Stimulated activated naive CD8-positive, alpha-beta T cell treated with anti-CD3 and anti-CD28 coated beads, Interleukin-15, Interleukin-2, amounts not matched to agents 100 ng/mL and 50 ng/mL, for 24 hours (primary cell): Measurements from ENCODE around the gene MYCBPAP.
A peak's percentile ranks its signal among the peaks of the same experiment; 100 is the strongest.

Experiments used
- H3K27ac Mint-ChIP-seq: one replicate; pipeline ENCODE4 v1.8.0; 2021; ENCODE audit warnings: mild to moderate bottlenecking, mixed read lengths
- H3K27me3 Mint-ChIP-seq: one replicate; pipeline ENCODE4 v1.8.0; 2021; ENCODE audit warnings: mixed read lengths
- H3K36me3 Mint-ChIP-seq: one replicate; pipeline ENCODE4 v1.8.0; 2021; ENCODE audit warnings: low read depth, mixed read lengths
- H3K4me1 Mint-ChIP-seq: one replicate; pipeline ENCODE4 v1.8.0; 2021; ENCODE audit warnings: low read depth, mixed read lengths
- H3K4me3 Mint-ChIP-seq: one replicate; pipeline ENCODE4 v1.8.0; 2021; ENCODE audit warnings: mild to moderate bottlenecking, mixed read lengths
- H3K9me3 Mint-ChIP-seq: one replicate; pipeline ENCODE4 v1.8.0; 2021; ENCODE audit warnings: mixed read lengths

MYCBPAP gene

GRCh38 chr17:50478391-50479381 lies 29.6 kb upstream of the MYCBPAP start, which contains the start of gene RSAD1:
Gene RSAD1, plus strand, starts transcription at chr17:50478860. Its CDS starts 25 bp downstream, at chr17:50478885.
- peak within 1 kb of the TSS; percentile 95 for H3K27ac Mint-ChIP-seq
- peak within 1 kb of the TSS; percentile 91 for H3K4me3 Mint-ChIP-seq
- H3K9me3 Mint-ChIP-seq, result no peaks in the 10 kb centered on the region
- H3K36me3 Mint-ChIP-seq, result peaks cover 4% of the 10 kb centered on the region
- peaks cover 4% of the 10 kb centered on the region for H3K27me3 Mint-ChIP-seq
- peaks cover 30% of the 10 kb centered on the region for H3K4me1 Mint-ChIP-seq

DNA sequence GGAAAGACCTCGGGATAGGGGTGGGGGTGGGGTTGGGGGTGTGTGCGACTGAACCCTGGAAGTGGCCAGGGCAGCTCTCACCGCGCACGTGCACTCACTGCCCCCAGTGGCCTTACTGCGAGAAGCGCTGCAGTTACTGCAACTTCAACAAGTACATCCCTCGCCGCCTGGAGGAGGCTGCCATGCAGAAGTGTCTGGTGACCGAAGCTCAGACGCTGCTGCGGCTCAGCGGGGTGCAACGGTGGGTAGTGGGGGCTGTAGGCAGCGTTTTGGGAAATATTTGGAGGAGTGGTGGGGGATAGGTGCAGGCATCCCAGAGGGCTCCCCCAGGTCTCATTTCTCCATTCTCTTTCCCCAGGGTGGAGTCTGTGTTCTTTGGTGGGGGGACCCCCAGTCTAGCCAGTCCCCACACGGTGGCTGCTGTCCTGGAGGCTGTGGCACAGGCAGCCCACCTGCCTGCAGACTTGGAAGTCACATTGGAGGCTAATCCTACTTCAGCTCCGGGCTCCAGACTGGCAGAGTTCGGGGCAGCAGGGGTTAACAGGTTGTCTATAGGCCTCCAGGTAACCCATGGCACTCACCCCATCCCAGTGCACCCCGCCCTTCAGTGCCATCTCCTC lies 28.6 kb upstream of the MYCBPAP start:
- Mint-ChIP-seq H3K4me1 (peaks cover 30% of the 10 kb centered on the region), H3K36me3 (peaks cover 4% of the 10 kb centered on the region), H3K9me3 (no peaks in the 10 kb centered on the region)

DNA sequence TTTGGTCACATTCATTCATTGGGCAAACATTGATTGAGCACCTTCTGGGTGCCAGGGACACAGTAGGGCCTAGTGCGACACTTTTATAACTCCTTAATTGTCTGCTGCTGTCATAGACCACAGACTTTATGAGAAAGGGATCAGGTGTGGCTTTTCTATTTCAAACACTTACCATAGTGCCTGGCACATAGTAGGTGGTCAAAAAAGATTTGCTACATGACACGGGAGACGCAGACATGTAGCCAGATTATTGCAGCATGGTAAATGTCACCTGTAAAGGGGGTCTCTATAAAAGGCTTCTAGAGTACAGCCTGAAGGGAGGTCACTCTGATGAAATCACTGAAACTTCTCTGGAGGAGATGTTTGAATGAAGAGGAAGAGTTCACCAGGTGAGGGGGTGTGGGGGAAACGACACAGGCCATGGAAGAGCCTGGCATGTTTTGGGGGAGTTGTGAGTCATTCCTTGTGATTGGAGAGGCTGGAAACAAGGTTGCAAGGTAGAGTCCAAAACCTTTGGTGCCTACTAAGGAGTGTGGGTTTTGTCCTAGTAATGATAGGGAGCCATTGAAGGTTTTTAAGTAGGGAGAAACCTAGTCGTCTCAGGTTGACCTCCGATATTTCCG lies 28.0 kb upstream of the MYCBPAP start:
- Mint-ChIP-seq H3K27me3 (peaks cover 4% of the 10 kb centered on the region), H3K4me1 (peaks cover 30% of the 10 kb centered on the region), H3K4me3 (peak overlapping the region; percentile 91), H3K9me3 (no peaks in the 10 kb centered on the region), H3K36me3 (peaks cover 9% of the 10 kb centered on the region), H3K27ac (peak overlapping the region; percentile 84)

More for the DNA sequence above, 28.6 kb upstream of the MYCBPAP start:
- H3K4me3 Mint-ChIP-seq, result peak overlapping the region; percentile 91
- peaks cover 4% of the 10 kb centered on the region for H3K27me3 Mint-ChIP-seq
- H3K27ac Mint-ChIP-seq, result peak overlapping the region; percentile 84

DNA sequence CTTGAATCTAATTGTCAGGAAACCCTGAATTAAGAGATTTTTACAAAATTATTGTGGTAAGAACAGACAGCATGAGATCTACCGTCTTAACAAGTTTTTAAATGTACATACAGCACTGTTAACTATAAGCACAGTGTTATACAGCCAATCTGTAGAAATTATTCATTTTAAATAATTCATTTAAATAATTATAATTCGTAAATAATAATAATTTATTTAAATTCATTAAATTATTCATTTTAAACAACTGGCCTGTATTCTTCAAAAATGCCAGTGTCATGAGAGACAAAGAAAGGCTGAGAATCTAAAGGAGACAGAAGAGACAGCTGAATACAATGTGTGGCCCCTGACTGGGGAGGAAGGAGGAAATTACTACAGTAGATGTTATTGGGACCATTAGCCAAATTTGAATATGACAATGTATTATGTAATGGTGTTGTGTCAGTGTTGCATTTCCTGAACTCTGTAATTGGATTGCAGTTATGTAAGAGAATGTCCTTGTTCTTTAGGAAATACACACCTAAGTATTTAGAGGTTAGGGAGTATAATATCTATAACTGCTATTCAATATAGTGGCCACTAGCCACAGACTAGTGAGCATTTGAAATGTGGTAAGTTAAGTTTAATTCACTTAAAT lies 27.3 kb upstream of the MYCBPAP start:
- H3K9me3 Mint-ChIP-seq, result no peaks in the 10 kb centered on the region
- H3K27ac Mint-ChIP-seq, result no peak overlapping the region
- peaks cover 4% of the 10 kb centered on the region for H3K27me3 Mint-ChIP-seq
- H3K4me3 Mint-ChIP-seq, result no peak overlapping the region
- peaks cover 15% of the 10 kb centered on the region for H3K36me3 Mint-ChIP-seq
- H3K4me1 Mint-ChIP-seq, result peaks cover 30% of the 10 kb centered on the region

GRCh38 chr17:50481648-50482047 lies 26.6 kb upstream of the MYCBPAP start:
- Mint-ChIP-seq H3K4me1 (peaks cover 30% of the 10 kb centered on the region), H3K9me3 (no peaks in the 10 kb centered on the region), H3K36me3 (peaks cover 17% of the 10 kb centered on the region), H3K27ac (no peak overlapping the region), H3K27me3 (no peaks in the 10 kb centered on the region), H3K4me3 (no peak overlapping the region)

DNA sequence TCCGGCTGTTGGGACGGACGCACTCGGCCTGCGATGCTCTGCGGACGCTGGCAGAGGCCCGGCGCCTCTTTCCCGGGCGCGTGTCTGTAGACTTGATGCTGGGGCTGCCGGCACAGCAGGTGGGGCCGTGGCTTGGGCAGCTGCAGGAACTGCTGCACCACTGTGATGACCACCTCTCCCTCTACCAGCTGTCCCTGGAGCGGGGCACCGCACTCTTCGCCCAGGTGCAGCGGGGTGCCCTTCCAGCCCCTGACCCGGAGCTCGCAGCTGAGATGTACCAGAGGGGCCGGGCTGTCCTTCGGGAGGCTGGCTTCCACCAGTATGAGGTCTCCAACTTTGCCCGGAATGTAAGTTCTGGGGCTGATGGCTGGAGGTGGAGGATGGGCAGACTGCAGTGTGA lies 26.1 kb upstream of the MYCBPAP start:
- peaks cover 30% of the 10 kb centered on the region for H3K4me1 Mint-ChIP-seq
- no peaks in the 10 kb centered on the region for H3K9me3 Mint-ChIP-seq
- H3K27ac Mint-ChIP-seq, result no peak overlapping the region
- H3K36me3 Mint-ChIP-seq, result peaks cover 17% of the 10 kb centered on the region
- no peaks in the 10 kb centered on the region for H3K27me3 Mint-ChIP-seq
- H3K4me3 Mint-ChIP-seq, result no peak overlapping the region

DNA sequence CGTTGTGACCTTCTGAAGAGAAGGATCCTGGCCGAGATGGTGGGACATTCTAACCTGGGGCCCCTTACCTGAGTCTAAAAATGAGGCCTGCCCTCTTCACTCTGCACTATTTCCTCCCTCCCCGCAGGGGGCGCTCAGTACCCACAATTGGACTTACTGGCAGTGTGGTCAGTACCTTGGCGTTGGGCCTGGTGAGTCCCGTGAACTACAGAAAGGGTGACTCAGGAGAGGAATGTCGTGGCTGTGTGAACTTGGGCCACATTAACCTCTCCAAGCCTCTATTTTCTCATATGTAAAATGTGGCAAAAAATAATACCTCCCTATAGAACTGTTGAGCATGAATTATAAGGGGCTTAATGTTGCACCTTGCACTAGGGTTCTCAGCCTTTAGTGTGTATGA lies 25.7 kb upstream of the MYCBPAP start:
- H3K4me3 Mint-ChIP-seq, result no peak overlapping the region
- peak overlapping the region; percentile 45 for H3K27ac Mint-ChIP-seq
- no peaks in the 10 kb centered on the region for H3K27me3 Mint-ChIP-seq
- H3K4me1 Mint-ChIP-seq, result peaks cover 34% of the 10 kb centered on the region
- peaks cover 17% of the 10 kb centered on the region for H3K36me3 Mint-ChIP-seq
- no peaks in the 10 kb centered on the region for H3K9me3 Mint-ChIP-seq

DNA sequence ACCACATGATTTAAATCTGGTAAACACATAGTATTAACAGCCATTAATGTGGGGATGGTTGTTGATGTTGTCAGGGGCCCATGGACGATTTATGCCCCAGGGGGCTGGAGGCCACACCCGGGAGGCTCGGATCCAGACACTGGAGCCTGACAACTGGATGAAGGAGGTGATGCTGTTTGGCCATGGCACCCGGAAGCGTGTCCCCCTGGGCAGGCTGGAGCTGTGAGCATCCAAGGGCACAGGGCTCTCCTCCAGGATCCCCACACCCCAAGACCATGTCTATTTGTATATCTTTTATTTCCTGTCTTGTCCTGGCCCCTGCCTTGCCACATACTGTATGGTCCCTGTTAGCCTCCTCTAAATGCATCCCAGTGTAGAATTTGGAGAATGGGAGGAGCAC lies 25.0 kb upstream of the MYCBPAP start:
- Mint-ChIP-seq H3K4me3 (no peak overlapping the region), H3K27ac (no peak overlapping the region), H3K27me3 (no peaks in the 10 kb centered on the region), H3K4me1 (peaks cover 30% of the 10 kb centered on the region), H3K9me3 (no peaks in the 10 kb centered on the region), H3K36me3 (peaks cover 17% of the 10 kb centered on the region)

DNA sequence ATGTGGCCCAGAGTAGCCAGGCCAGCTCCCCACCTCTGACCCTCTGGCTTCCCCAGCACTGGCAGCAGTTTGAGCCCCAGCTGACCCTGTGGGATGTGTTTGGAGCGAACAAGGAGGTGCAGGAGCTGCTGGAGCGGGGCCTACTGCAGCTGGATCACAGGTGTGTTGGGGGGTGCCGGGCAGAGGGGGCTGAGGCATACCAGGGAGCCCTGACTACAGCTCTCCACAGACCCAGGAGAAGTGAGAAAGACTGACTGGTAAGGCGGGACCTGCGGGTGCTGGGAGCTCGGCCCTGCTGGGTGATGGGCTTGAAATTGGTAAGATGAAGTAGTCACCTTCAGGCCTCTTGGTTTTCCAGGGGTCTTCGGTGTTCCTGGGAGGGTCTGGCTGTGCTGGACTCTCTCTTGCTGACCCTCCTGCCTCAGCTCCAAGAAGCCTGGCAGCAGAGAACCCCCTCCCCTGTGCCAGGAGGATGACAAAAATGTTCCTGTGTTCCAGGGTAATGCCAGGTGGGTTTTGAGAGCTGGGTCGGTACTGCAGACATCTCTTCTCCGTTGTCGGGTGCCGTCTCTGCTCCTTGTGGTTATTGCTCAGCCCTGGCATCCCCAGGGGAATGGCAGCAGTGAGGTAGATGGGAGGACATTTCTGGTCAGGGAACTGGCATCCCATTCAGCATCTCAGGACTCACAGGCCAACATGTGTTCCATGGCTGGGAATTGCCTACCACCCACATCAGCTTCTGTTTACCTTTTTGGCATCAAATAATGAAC lies 23.7 kb upstream of the MYCBPAP start:
- Mint-ChIP-seq H3K27me3 (no peaks in the 10 kb centered on the region), H3K27ac (no peak overlapping the region), H3K4me1 (peaks cover 23% of the 10 kb centered on the region), H3K36me3 (peaks cover 17% of the 10 kb centered on the region), H3K4me3 (no peak overlapping the region), H3K9me3 (no peaks in the 10 kb centered on the region)

- Mint-ChIP-seq H3K27me3 (no peaks in the 10 kb centered on the region), H3K9me3 (no peaks in the 10 kb centered on the region), H3K4me3 (no peak overlapping the region), H3K36me3 (peaks cover 12% of the 10 kb centered on the region), H3K4me1 (peaks cover 8% of the 10 kb centered on the region), H3K27ac (no peak overlapping the region)
Measured at GRCh38 chr17:50487213-50488096, 20.8 kb upstream of the MYCBPAP start.

- Mint-ChIP-seq H3K36me3 (peaks cover 12% of the 10 kb centered on the region), H3K4me1 (peaks cover 4% of the 10 kb centered on the region), H3K27me3 (no peaks in the 10 kb centered on the region), H3K4me3 (no peak overlapping the region), H3K27ac (no peak overlapping the region), H3K9me3 (no peaks in the 10 kb centered on the region)
Measured at GRCh38 chr17:50488880-50489279, 19.4 kb upstream of the MYCBPAP start.

DNA sequence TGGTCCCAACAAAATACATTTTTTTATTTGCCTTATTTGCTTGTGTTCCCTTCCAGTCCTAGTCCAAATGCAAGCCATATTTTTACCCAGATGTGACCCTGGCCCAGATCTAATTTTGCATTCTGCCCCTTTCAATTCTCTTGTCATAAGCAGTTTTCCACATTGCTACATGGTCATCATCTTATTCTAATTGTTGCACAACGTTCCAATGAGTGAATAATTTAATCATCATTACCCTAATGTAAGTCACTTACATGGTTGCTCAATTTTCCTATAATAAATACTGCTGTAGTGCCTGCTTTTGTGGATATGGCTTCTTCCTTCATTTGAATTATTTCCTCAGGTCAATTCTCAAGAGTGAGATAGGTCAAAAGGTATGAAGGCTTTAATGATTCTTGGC lies 16.7 kb upstream of the MYCBPAP start:
- Mint-ChIP-seq H3K9me3 (no peaks in the 10 kb centered on the region), H3K4me3 (no peak overlapping the region), H3K36me3 (no peaks in the 10 kb centered on the region), H3K27ac (no peak overlapping the region), H3K27me3 (no peaks in the 10 kb centered on the region), H3K4me1 (peaks cover 4% of the 10 kb centered on the region)

DNA sequence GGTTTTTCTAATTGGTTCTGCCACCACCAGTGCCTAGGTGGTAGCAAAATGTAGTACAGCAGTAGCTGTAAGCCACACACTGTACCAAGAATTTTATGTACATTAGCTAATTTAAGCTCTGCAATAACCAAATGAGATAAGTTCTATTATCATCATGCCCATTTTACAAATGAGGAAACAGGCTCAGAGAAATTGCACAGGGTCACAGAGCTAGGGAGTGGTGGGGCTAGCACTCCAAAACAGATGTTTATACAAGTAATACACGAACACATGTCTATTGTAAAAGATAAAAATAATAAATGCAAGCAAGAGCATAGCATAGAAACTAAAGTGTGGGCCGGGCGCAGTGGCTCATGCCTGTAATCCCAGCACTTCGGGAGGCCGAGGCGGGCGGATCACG lies 16.0 kb upstream of the MYCBPAP start:
- Mint-ChIP-seq H3K27ac (no peak overlapping the region), H3K9me3 (no peaks in the 10 kb centered on the region), H3K36me3 (no peaks in the 10 kb centered on the region), H3K27me3 (no peaks in the 10 kb centered on the region), H3K4me1 (peaks cover 4% of the 10 kb centered on the region), H3K4me3 (no peak overlapping the region)
